Bronchial epithelial cell (primary cell): Measurements from ENCODE around the gene ACSM3. TPM values are rescaled to one million over a fixed set of nuclear protein-coding genes. Genes with fewer than 3 reads are reported as not detected.
"Not testable (repeated sequence)": the region's sequence is repeated elsewhere in the genome, so short reads cannot be mapped to it uniquely, and the experiment has no call there.

Experiments
- DNase-seq: peaks from one replicate; pipeline ENCODE4 v3.0.0-alpha.2; 2010; ENCODE audit warnings: low read depth
- FAIRE-seq: peaks from 2 replicates; lab custom pipeline; 2011; peaks lifted over from hg19 to GRCh38; lab: Jason Lieb, UNC
- H3K27me3 ChIP-seq: 2 replicates; pipeline ENCODE4 v1.5.1; 2011; ENCODE audit warnings: low read length; ENCODE audit not compliant: control insufficient read depth, insufficient read depth
- H3K36me3 ChIP-seq: 2 replicates; pipeline ENCODE4 v1.5.1; 2011; ENCODE audit warnings: low read length; ENCODE audit not compliant: control insufficient read depth, insufficient read depth
- H3K4me3 ChIP-seq: 2 replicates; pipeline ENCODE4 v1.5.1; 2011; ENCODE audit warnings: mild to moderate bottlenecking, low read depth, low read length, control low read depth
- total RNA-seq: library from RNA; depleted of rRNA; stranded (reverse); fragments of >200 nt; gene quantifications from 2 replicates; pipeline ENCODE4 v1.2.1, GENCODE V29; 2014
- TF ChIP-seq, protein P1 (sequence below): IDR thresholded peaks from 2 replicates; pipeline ENCODE4 v1.5.1; 2011; ENCODE audit warnings: mild to moderate bottlenecking, moderate library complexity, low read length, control low read depth, inconsistent platforms; ENCODE audit not compliant: insufficient read depth, severe bottlenecking

ACSM3 gene
- total RNA-seq, 1 donor from 2014 or later, result 1.8 TPM

DNA sequence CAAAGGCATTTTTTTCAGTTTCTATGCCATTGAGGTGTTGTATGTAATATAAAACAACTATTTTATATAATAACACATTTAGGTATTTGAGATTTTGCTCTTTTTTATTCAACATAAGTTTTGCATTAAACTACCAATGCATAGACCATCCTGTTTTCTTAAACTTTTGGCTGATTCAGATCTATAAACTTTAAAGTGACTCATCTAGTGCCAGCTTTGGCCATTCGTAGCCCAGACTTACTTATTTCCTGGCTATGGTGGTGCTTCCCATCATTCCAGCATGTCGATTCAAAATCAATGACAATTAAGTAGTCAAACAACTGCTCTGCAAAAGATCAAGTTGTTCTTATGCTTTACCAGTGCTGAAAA, 39.4 kb downstream of the ACSM3 start:
- H3K36me3 ChIP-seq, result peaks cover 1% of the 10 kb centered on the region
- FAIRE-seq (no peak), DNase-seq (peak; percentile 27)

DNA sequence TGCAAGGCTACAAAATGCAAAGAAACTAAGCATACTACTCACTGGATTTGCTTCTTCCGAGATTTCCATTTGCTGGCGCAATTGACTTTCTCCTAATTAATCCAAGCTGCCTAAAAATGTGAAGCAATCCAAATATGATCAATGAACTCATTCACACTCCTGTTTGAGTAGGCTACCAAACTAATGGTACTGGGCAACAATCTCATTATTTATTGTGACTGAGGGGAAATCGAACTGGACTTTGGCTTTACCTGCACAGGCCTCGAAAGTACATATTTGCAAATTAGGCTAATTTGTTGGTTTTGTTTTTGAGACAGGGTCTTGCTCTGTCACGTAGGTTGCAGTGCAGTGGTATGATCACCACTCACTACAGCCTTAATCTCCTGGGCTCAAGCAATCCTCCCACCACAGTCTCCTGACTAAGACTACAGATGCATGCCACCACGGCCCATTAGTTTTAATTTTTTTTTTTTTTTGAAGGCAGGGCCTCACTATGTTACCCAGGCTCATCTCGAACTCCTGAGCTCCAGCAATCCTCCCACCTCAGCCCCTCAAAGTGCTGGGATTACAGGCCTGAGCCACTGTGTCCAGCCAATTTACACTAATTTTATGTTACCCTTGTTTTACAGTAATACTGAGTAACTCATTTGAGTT, 39.9 kb downstream of the ACSM3 start:
- H3K36me3 ChIP-seq, result peaks cover 1% of the 10 kb centered on the region
- no peak for FAIRE-seq
- H3K27me3 ChIP-seq, result no peaks in the 10 kb centered on the region
- TF ChIP-seq, protein P1, sequence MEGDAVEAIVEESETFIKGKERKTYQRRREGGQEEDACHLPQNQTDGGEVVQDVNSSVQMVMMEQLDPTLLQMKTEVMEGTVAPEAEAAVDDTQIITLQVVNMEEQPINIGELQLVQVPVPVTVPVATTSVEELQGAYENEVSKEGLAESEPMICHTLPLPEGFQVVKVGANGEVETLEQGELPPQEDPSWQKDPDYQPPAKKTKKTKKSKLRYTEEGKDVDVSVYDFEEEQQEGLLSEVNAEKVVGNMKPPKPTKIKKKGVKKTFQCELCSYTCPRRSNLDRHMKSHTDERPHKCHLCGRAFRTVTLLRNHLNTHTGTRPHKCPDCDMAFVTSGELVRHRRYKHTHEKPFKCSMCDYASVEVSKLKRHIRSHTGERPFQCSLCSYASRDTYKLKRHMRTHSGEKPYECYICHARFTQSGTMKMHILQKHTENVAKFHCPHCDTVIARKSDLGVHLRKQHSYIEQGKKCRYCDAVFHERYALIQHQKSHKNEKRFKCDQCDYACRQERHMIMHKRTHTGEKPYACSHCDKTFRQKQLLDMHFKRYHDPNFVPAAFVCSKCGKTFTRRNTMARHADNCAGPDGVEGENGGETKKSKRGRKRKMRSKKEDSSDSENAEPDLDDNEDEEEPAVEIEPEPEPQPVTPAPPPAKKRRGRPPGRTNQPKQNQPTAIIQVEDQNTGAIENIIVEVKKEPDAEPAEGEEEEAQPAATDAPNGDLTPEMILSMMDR, result no peak
- no peak for DNase-seq
- H3K4me3 ChIP-seq, result no peak overlapping the region

More for the DNA sequence above, 39.4 kb downstream of the ACSM3 start:
- TF ChIP-seq, protein P1, result no peak
- Histone ChIP-seq H3K27me3 (no peaks in the 10 kb centered on the region), H3K4me3 (no peak overlapping the region)

- FAIRE-seq, H3K27me3 ChIP-seq, H3K36me3 ChIP-seq: not testable (repeated sequence)
- DNase-seq, result peak; percentile 33
- peak overlapping the region; percentile 91 for H3K4me3 ChIP-seq
Observed at GRCh38 chr16:20805684-20806167, 41.9 kb downstream of the ACSM3 start.

- no peak for FAIRE-seq
- Histone ChIP-seq H3K4me3 (peak within 1 kb of the TSS; percentile 91), H3K36me3 (peaks cover 1% of the 10 kb centered on the region), H3K27me3 (no peaks in the 10 kb centered on the region)
- peak; percentile 89 for DNase-seq
- TF ChIP-seq, protein P1, result peak; percentile 74
Observed at GRCh38 chr16:20806168-20807050, 42.6 kb downstream of the ACSM3 start, which contains the start of the genes ERI2 and REXO5. Gene ERI2 (minus strand): TSS chr16:20806472. CDS start chr16:20806430, 42 bp downstream. Gene REXO5 (plus strand): TSS chr16:20806527. CDS start chr16:20806954, 427 bp downstream.

DNA sequence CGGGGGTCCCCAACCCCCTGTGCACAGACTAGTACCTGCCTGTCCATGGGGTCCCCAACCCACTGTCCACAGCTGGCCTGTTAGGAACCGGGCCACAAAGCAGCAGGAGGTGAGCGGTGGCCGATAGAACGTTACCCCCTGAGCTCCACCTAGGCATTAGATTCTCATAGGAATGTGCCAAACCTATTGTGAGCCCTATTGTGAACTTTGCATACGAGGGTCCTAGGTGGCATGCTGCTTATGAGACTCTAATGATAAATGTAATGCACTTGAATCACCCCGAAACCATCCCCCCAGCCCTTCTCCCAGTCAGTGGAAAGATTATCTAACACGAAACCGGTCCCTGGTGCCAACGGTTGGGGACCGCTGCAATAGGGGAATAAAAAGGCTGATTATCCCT, 44.0 kb downstream of the ACSM3 start:
- H3K27me3 ChIP-seq, result no peaks in the 10 kb centered on the region
- DNase-seq, result no peak
- TF ChIP-seq, protein P1, result no peak

GRCh38 chr16:20811889-20812439, 48.1 kb downstream of the ACSM3 start:
- DNase-seq (no peak), FAIRE-seq (no peak)
- no peaks in the 10 kb centered on the region for H3K36me3 ChIP-seq
- H3K4me3 ChIP-seq, result no peak overlapping the region
- TF ChIP-seq, protein P1, result no peak
- no peaks in the 10 kb centered on the region for H3K27me3 ChIP-seq

More for the DNA sequence above, 44.0 kb downstream of the ACSM3 start:
- no peak for FAIRE-seq
- Histone ChIP-seq H3K4me3 (no peak overlapping the region), H3K36me3 (no peaks in the 10 kb centered on the region)
